Kidney (tissue), 14 donors: ENCODE results near the gene UBXN2A. TPM values are rescaled to one million over a fixed set of nuclear protein-coding genes. Genes with fewer than 3 reads are reported as not detected.

ENCODE experiments used
- DNase-seq, 5 donors: peaks; one replicate each; pipeline ENCODE4 v3.0.0-alpha.2; 2013 to 2020
- FAIRE-seq: peaks from 2 replicates; lab custom pipeline; 2012; peaks lifted over from hg19 to GRCh38; lab: Jason Lieb, UNC
- H3K27ac ChIP-seq, 2 donors: one replicate each; pipeline ENCODE4 v1.7.0; 2013; ENCODE audit warnings: low read depth in 2 of 2, low read length in 2 of 2, inconsistent platforms in 1 of 2
- H3K27me3 ChIP-seq: one replicate; pipeline ENCODE4 v1.7.1; 2013; ENCODE audit warnings: low read length, inconsistent platforms; ENCODE audit not compliant: control insufficient read depth, insufficient read depth
- H3K36me3 ChIP-seq, 3 donors: one replicate each; pipeline versions ENCODE4 v1.7.0 to v1.7.1; 2013; ENCODE audit warnings: low read length in 3 of 3, control low read depth in 1 of 3, inconsistent platforms in 1 of 3; ENCODE audit not compliant: insufficient read depth in 3 of 3, control insufficient read depth in 2 of 3
- H3K4me1 ChIP-seq, 3 donors: one replicate each; pipeline versions ENCODE4 v1.7.0 to v1.7.1; 2013; ENCODE audit warnings: low read length in 3 of 3, inconsistent platforms in 1 of 3, low read depth in 1 of 3; ENCODE audit not compliant: control insufficient read depth in 2 of 3, insufficient read depth in 2 of 3
- H3K4me3 ChIP-seq, 3 donors: one replicate each; pipeline versions ENCODE4 v1.7.0 to v1.8.1; 2013; ENCODE audit warnings: low read length in 3 of 3, control low read depth in 1 of 3, inconsistent platforms in 1 of 3
- H3K9ac ChIP-seq, 3 donors: one replicate each; pipeline versions ENCODE4 v1.7.0 to v1.7.1; 2013; ENCODE audit warnings: low read length in 3 of 3, control low read depth in 1 of 3, inconsistent platforms in 1 of 3
- H3K9me3 ChIP-seq, 3 donors: one replicate each; pipeline versions ENCODE4 v1.7.0 to v1.7.1; 2013; ENCODE audit warnings: low read length in 3 of 3, control low read depth in 1 of 3, inconsistent platforms in 1 of 3; ENCODE audit not compliant: control insufficient read depth in 2 of 3, insufficient read depth in 1 of 3
- intact Hi-C: fragments of 100-400 bp; cut with DNase I; formaldehyde crosslinking; loops from one replicate; pipeline ENCODE4 v1.11.1; 2022
- polyA plus RNA-seq: library from polyadenylated mRNA; stranded (reverse); fragments of 350-450 nt; fragmentation: Illumina TruSeq; extraction: RNeasy Lipid Tissue Mini Kit (QIAGEN cat#74804); gene quantifications from one replicate; pipeline ENCODE4 v1.2.3, GENCODE V29; 2014; ENCODE audit warnings: low read depth, low replicate concordance; ENCODE audit not compliant: insufficient read depth
- total RNA-seq: library from RNA; stranded (reverse); fragmentation: NEBNext Ultra II Directional; extraction: Animal tissue kit (Norgen Biotek cat#: 25700); gene quantifications from one replicate; pipeline ENCODE4 v1.2.1, GENCODE V29; 2021
- TF ChIP-seq, protein P1 (sequence below): IDR thresholded peaks from 3 replicates; pipeline ENCODE4 v1.5.1; 2012; ENCODE audit warnings: mild to moderate bottlenecking, moderate library complexity, borderline replicate concordance; ENCODE audit not compliant: insufficient read depth; ENCODE audit errors: extremely low read depth
- donor health status: control.
- donor health status: control.
- donor health status: control.
- donor health status: control.
- donor health status: control.
- donor health status: DM: yes; HTN: yes; CAD: no.
- donor health status: Normal renal cell carcinoma (clear cell type).

Gene UBXN2A
- total and polyA plus RNA-seq, 2 donors from 2014 or later: 7.9 to 11.9 TPM

GRCh38 chr2:23926750-23927571, 13.3 kb upstream of the UBXN2A start, which contains the start of gene ATAD2B:
ATAD2B (minus strand) TSS chr2:23927123; CDS start chr2:23926770, 353 bp downstream.
- H3K4me3 ChIP-seq: peak within 1 kb of the TSS; percentile 40 to 83 (median 80)
- TF ChIP-seq, protein P1, sequence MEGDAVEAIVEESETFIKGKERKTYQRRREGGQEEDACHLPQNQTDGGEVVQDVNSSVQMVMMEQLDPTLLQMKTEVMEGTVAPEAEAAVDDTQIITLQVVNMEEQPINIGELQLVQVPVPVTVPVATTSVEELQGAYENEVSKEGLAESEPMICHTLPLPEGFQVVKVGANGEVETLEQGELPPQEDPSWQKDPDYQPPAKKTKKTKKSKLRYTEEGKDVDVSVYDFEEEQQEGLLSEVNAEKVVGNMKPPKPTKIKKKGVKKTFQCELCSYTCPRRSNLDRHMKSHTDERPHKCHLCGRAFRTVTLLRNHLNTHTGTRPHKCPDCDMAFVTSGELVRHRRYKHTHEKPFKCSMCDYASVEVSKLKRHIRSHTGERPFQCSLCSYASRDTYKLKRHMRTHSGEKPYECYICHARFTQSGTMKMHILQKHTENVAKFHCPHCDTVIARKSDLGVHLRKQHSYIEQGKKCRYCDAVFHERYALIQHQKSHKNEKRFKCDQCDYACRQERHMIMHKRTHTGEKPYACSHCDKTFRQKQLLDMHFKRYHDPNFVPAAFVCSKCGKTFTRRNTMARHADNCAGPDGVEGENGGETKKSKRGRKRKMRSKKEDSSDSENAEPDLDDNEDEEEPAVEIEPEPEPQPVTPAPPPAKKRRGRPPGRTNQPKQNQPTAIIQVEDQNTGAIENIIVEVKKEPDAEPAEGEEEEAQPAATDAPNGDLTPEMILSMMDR: peak; percentile 81
- no peaks in the 10 kb centered on the region for H3K36me3 ChIP-seq
- H3K9me3 ChIP-seq: no peaks in the 10 kb centered on the region
- peaks cover 6 to 11% (median 10%) of the 10 kb centered on the region in 3 donors for H3K4me1 ChIP-seq
- peak within 1 kb of the TSS; percentile 94 to 95 for H3K27ac ChIP-seq
- H3K27me3 ChIP-seq: no peaks in the 10 kb centered on the region
- peak within 1 kb of the TSS; percentile 78 to 91 (median 85) for H3K9ac ChIP-seq
- FAIRE-seq (no peak), DNase-seq (peak; percentile 96 to 99 (median 97))
- intact Hi-C loops: no loop called here

GRCh38 chr2:23934259-23934658, 6.0 kb upstream of the UBXN2A start:
- Histone ChIP-seq H3K27ac (no peak overlapping the region), H3K36me3 (no peaks in the 10 kb centered on the region), H3K4me3 (no peak overlapping the region), H3K9me3 (no peaks in the 10 kb centered on the region), H3K27me3 (no peaks in the 10 kb centered on the region), H3K9ac (no peak overlapping the region), H3K4me1 (peaks cover 0 to under 1% (median 0%) of the 10 kb centered on the region in 3 donors)
- FAIRE-seq (no peak), DNase-seq (no peak)
- TF ChIP-seq, protein P1: no peak
- intact Hi-C loops: no loop called here

DNA sequence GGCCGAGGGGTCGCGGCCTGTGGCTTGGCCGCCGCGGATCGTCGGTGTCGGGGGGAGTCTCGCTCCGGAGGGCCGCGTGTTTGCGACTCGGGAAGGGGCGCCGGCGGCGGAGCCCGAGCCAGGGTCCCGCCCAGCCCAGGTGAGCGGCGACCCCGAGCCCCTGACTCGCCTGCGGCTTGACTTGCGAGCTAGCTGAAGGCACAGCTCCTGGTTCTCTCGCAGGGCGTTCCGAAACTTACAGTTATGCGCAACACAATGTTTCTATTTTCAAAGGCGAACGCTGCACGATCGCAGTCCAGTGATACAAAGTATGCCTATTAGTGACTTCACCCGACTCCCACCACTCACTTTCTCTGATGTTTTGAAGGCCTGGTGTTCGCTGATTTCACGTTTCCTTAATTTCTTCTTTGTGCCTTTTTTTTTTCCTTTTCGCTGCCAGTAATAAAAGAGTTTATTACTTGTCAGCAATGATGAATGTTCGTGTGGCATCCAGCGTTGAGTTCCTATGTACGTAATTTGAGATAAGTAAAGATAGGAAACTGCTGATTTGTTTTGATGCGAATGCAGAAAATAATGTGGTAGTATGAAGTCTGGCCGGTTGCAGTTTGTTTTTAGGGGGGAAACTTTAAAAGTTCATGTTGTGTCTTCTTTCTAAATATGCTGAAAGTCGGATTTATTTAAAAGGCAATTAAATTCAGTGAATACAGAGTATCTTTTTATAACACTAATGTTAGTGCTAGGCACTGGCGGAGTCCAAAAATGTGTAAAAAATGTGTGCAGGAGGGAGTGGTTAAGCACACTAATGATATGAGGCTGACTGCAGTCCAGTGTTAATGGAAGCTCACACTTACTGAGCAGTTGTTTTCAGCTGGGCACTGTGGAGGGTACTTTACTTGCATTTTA, 706 bp downstream of the UBXN2A start:
- peaks cover 0 to 2% (median 0%) of the 10 kb centered on the region in 3 donors for H3K4me1 ChIP-seq
- no peaks in the 10 kb centered on the region for H3K27me3 ChIP-seq
- intact Hi-C loops: no loop called here
- H3K9me3 ChIP-seq: no peaks in the 10 kb centered on the region
- TF ChIP-seq, protein P1: no peak
- H3K4me3 ChIP-seq: peak overlapping the region; percentile 86 to 97 (median 91)
- H3K27ac ChIP-seq: peak overlapping the region; percentile 34 to 86
- DNase-seq (peak in 2 of 5 donors; percentile 74 to 75), FAIRE-seq (no peak)
- H3K36me3 ChIP-seq: no peaks in the 10 kb centered on the region
- peak overlapping the region; percentile 50 to 96 (median 83) for H3K9ac ChIP-seq
